GM21717 (cell line): ENCODE data around the gene PDE2A.

Experiments used
- ATAC-seq: cut with Tn5 transposase; IDR thresholded peaks from one replicate; pipeline ENCODE4 v1.9.1; 2021; ENCODE audit warnings: mild to moderate bottlenecking, moderate library complexity; ENCODE audit not compliant: unreplicated experiment

Gene PDE2A

GRCh38 chr11:72618803-72619202, 55.4 kb downstream of the PDE2A start:
- no peak for ATAC-seq

- ATAC-seq, result no peak
Observed at GRCh38 chr11:72617080-72617762, 57.0 kb downstream of the PDE2A start.

GRCh38 chr11:72616655-72617054, 57.6 kb downstream of the PDE2A start:
- no peak for ATAC-seq

- no peak for ATAC-seq
Observed at GRCh38 chr11:72615329-72615728, 58.9 kb downstream of the PDE2A start.

GRCh38 chr11:72614381-72614780, 59.8 kb downstream of the PDE2A start:
- no peak for ATAC-seq

DNA sequence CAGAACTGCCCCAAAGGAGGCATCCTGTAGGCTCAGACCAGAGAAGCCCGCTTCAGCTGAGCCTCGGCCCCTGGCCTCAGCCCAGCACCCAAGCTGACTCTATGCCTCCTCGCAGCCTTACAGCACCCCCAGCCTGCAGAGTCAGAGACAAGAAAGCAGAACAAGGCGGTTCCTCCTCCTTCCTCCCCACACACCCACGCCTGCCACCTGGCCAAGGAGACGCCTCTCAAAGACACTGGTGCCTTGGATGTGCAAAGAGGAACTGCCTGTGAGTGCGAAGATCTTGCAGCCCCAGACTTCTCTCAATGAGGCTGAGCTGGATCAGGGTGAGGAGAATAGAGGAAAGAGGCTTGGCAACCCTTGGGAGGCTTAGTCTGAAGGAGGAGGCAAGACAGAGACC, 60.2 kb downstream of the PDE2A start:
- ATAC-seq, result no peak

DNA sequence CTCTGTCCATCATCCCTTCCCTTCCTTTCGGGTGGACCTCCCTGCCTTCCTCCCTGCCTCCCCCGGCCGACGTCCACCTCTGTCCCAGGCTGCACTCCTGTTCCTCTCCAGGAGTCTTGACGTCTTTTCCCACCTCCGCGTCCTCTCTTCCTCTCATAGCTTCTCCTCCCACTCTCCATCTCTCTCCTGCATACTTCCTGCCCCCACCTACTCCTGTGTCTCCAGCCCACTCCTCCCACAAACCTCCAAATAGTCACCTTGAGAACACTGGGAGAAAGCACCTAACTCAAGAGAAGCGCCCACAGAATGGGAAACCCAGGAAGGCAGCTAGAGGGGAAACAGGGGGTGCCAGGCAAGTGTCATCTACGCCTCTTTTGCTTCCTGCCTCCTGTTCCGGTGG, 60.8 kb downstream of the PDE2A start:
- no peak for ATAC-seq

- no peak for ATAC-seq
Observed at GRCh38 chr11:72609476-72609875, 64.7 kb downstream of the PDE2A start.

DNA sequence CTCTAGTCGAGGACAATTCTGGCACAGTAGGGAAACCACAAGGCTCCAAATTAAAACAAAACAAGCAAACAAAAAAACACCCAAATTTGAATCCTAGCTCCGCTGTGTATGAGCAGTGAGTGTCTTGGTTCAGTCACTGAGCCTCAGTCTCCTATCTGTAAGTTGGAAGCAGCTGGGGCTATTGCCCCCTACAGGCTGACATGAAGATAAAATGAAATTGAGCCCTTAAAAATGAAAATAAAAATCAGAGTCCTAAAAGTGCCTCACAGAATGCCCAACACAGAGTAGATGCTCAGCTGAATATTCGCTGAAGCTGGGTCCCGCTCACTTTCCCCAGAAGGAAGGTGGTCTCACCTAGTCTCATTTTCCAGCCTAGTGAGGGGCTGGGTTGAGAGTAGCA, 65.2 kb downstream of the PDE2A start:
- no peak for ATAC-seq

DNA sequence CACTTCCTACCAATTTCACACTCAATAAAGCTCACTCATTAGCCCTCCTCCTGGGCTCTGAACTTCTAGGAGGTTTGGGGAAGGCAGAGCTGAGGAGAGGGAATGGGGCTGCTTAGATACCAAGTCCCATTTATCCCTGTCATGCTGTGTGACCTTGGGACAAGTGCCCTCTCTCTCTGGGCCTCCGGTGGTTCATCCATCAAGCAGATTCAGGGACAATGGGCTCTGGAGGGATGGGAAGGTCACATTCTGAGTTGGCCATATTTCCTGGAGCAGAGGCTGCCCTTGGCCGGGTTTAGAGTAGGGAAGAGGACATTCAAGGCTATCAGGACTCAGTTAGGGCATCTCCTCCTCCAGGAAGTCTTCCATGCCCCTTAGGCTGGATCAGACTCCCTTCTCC, 66.7 kb downstream of the PDE2A start:
- ATAC-seq, result no peak

DNA sequence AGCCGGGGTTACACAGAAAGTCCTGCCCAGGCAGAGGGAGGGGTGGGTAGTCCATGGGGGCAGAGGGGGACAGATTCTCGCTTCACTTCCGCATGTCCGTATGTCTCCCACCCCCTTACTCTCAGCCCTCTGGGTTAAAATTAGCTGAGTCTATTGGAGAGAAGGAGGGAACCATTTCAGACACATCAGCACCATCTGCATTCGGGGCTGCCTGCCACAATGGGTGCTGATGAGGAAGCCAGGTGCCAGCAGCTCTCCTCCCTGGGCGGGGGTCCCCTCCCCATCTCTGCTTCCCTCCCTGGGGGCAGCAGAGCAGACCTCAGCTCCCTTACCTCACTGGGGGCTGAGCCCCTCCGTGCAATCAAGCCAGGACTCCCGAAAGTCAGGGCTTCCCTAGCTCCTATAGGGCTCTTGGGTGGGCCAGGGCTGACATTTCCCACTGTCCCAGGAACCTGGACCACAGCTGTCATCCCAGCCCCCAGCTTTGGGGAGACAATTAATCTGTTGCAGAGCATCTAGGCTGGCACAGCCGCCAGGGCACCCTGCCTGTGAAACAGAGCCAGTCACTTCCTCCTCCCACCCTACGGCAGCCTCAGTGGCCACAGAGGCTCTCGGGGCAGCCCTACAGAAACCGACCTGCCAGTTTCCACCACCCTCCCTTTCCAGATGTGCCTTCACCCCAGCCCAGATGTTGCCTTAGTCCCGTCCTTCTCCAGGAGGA, 67.3 kb downstream of the PDE2A start:
- no peak for ATAC-seq

DNA sequence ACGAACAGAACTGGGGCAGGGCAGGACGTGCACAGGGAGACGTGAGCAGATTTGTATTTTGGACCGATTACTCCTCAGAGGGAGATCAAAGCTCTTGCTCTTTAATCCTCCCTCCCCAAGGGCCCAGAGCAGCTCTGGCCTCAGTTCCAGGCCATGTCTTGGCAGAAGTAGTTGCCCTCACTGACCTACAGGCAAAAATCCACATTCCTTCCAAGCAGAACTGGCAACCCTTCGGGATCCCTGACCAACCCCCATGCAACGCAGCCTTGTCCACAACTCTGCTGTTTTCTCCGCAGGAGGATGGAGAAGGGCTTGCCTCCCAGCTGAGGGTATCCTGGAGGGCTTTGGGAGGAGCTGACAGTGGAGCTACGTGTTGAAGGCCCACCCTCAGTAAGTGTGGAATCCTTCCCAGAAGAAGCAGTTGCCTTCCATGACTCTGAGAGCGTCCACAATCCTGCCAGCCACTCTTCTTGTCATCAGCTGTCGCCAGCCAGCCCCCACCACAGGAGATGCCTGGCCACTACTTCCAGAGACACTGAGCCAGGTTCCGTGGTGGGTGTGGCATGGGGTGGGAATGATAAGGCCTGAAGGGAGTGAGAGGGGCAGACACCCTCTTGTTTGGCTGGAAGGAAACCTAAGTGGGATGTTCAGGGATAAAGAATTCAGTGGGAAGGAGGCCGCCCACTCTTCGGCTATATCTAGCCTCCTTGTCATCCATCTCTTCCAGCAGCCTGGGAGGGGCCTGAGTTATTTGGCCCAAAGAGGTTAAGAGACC, 68.1 kb downstream of the PDE2A start:
- ATAC-seq, result no peak

DNA sequence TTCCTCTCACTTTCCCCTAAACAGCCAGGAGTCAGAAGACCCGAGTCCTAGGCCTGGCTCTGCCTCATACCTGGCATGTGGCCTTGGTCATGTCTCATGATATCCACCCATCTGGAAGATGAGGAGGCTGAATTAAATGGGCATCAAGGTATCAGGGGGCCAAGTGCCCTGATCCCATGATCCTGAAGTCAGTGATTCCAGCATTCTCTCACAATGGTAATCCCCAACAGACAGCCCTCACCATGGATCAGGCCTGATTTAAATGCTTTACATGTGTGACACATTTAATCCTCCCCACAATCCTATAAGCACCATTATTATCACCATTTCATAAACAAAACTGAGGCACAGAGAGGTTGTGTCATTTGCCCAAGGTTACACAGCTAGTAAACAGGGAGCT, 70.0 kb downstream of the PDE2A start:
- no peak for ATAC-seq

- ATAC-seq, result no peak
Observed at GRCh38 chr11:72602250-72602904, 71.8 kb downstream of the PDE2A start.

- ATAC-seq, result no peak
Observed at GRCh38 chr11:72600557-72600956, 73.7 kb downstream of the PDE2A start.

DNA sequence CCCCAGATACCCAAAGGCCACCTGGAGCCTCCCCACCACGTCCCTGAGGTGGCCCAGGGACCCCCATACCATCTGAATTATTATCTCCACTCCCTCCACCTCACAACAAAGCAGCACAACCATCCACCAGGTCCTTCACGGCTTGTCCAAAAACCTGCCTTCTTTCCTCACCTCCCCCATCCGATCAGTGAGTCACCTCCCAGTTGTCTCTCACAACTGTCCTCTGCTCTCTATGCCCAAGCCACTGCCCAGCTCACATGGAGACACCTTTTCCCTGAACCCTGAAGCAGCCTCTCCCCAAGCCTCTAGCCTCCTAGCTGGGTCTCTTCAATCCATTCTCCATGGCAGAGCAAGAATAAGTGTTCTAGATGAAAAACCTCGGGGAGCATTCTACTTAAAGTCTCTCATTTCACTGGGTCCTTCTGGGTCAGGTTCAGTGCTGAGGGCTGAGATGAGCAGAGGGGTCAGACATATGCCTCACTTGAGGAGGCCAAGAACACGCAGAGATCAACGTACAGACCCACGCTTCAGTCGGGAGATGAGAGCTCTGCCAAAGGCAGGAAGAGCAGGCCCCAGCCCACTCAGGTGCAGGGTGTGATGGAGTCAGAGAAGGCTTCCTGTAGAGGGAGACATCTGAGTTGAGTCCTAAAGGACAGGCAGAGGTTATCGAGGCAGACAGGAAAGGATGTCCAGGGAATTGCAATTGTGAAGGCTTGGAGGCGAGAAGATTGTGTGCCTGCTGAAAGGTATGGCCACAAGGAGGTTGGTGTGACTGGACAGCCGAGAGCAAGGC, 74.7 kb downstream of the PDE2A start:
- no peak for ATAC-seq

- no peak for ATAC-seq
Observed at GRCh38 chr11:72598906-72599305, 75.3 kb downstream of the PDE2A start.

DNA sequence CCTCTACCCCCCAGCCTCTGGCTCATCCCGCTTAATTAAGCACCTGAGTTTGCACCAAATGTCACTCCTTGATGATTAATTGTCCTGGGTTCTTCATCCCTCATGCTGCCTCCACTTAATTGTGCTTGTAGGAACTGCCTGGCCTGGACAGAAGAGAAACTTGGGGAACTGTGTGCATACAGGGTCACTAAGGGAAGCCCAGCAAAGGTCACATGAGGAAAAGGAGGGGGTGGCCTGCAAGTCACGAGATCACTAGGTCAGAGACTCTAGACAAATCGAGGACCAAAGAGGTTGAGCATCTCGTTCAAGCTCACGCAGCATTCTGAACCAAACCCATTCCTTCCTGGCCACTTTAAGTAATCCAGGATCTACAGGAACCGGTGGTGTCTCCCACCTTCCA, 75.8 kb downstream of the PDE2A start:
- no peak for ATAC-seq

GRCh38 chr11:72597721-72598120, 76.5 kb downstream of the PDE2A start:
- no peak for ATAC-seq

GRCh38 chr11:72595292-72595684, 78.9 kb downstream of the PDE2A start:
- ATAC-seq, result no peak
